ENCODE measurements around the gene TAF11L8. TPM values are rescaled to one million over a fixed set of nuclear protein-coding genes. Genes with fewer than 3 reads are reported as not detected.

The TAF11L8 gene
- not detected for total RNA-seq

GRCh38 chr5:17590860-17591259 lies at the start of gene TAF11L8:
Gene TAF11L8, minus strand, starts transcription at chr5:17590960.

GRCh38 chr5:17634160-17634559 lies 43.4 kb upstream of the TAF11L8 start, which contains the start of gene TAF11L14:
Gene TAF11L14, plus strand, starts transcription at chr5:17634460.

GRCh38 chr5:17631788-17632187 lies 41.0 kb upstream of the TAF11L8 start, which contains the start of gene TAF11L13:
Gene TAF11L13, plus strand, starts transcription at chr5:17632088.

GRCh38 chr5:17610092-17610491 lies 19.3 kb upstream of the TAF11L8 start, which contains the start of gene TAF11L12:
Gene TAF11L12, plus strand, starts transcription at chr5:17610392.

GRCh38 chr5:17603880-17604279 lies 13.1 kb upstream of the TAF11L8 start, which contains the start of gene TAF11L11:
Gene TAF11L11, plus strand, starts transcription at chr5:17604183.

GRCh38 chr5:17597728-17598127 lies 7.0 kb upstream of the TAF11L8 start, which contains the start of gene TAF11L10:
Gene TAF11L10, minus strand, starts transcription at chr5:17597828.

GRCh38 chr5:17594255-17594654 lies 3.5 kb upstream of the TAF11L8 start, which contains the start of gene TAF11L9:
Gene TAF11L9, minus strand, starts transcription at chr5:17594394.

GRCh38 chr5:17585658-17586057 lies 5.1 kb downstream of the TAF11L8 start, which contains the start of gene TAF11L7:
Gene TAF11L7, minus strand, starts transcription at chr5:17585758.

Small RNA genes lying within 50 kb of the gene (small RNA-seq; reads per million reads assigned to genes)
- not detected for gene AC233724.3 (ENCODE audit: low replicate concordance)
- gene AC233724.6 (ENCODE audit: low replicate concordance), result not detected
- gene AC233724.7 (ENCODE audit: low replicate concordance), result not detected

Other genes starting within 250 kb of the TAF11L8 start
- gene TAF11L2, start 92.7 kb downstream of the TAF11L8 start, total RNA-seq, result not detected
- not detected for gene TAF11L3, start 72.6 kb downstream of the TAF11L8 start, total RNA-seq
- not detected for gene TAF11L4, start 69.2 kb downstream of the TAF11L8 start, total RNA-seq
- not detected for gene TAF11L5, start 65.7 kb downstream of the TAF11L8 start, total RNA-seq
- gene TAF11L6, start 62.3 kb downstream of the TAF11L8 start, total RNA-seq, result not detected
- not detected for gene TAF11L7, start 5.2 kb downstream of the TAF11L8 start, total RNA-seq
- not detected for gene TAF11L9, start 3.4 kb upstream of the TAF11L8 start, total RNA-seq
- not detected for gene TAF11L10, start 6.9 kb upstream of the TAF11L8 start, total RNA-seq
- not detected for gene TAF11L11, start 13.2 kb upstream of the TAF11L8 start, total RNA-seq
- gene TAF11L12, start 19.4 kb upstream of the TAF11L8 start, total RNA-seq, result not detected
- not detected for gene TAF11L13, start 41.1 kb upstream of the TAF11L8 start, total RNA-seq
- not detected for gene TAF11L14, start 43.5 kb upstream of the TAF11L8 start, total RNA-seq